IPS-18a (cell line): ENCODE data around the gene PCDHGB4.
"Not testable (repeated sequence)": the region's sequence is repeated elsewhere in the genome, so short reads cannot be mapped to it uniquely, and the experiment has no call there.

ENCODE experiments used
- H3K27ac ChIP-seq: one replicate; pipeline ENCODE4 v1.5.1; 2013; ENCODE audit warnings: low read length
- H3K27me3 ChIP-seq: one replicate; pipeline ENCODE4 v1.6.1; 2013; ENCODE audit warnings: mild to moderate bottlenecking, low read length; ENCODE audit not compliant: control insufficient read depth, insufficient read depth
- H3K36me3 ChIP-seq: one replicate; pipeline ENCODE4 v1.6.1; 2013; ENCODE audit warnings: low read depth, low read length; ENCODE audit not compliant: control insufficient read depth
- H3K4me1 ChIP-seq: one replicate; pipeline ENCODE4 v1.6.1; 2013; ENCODE audit warnings: low read depth, low read length; ENCODE audit not compliant: control insufficient read depth
- H3K4me3 ChIP-seq: one replicate; pipeline ENCODE4 v1.5.1; 2013; ENCODE audit warnings: low read length
- H3K9ac ChIP-seq: one replicate; pipeline ENCODE4 v1.6.1; 2013; ENCODE audit warnings: mild to moderate bottlenecking, low read length, moderate library complexity
- H3K9me3 ChIP-seq: one replicate; pipeline ENCODE4 v1.6.1; 2013; ENCODE audit warnings: low read depth, low read length; ENCODE audit not compliant: control insufficient read depth

The PCDHGB4 gene

GRCh38 chr5:141387557-141388311 is at the start of gene PCDHGB4:
Gene PCDHGB4, plus strand, starts transcription at chr5:141387698. Its CDS starts 187 bp downstream, at chr5:141387885.
- not testable (repeated sequence) for H3K36me3 ChIP-seq, H3K9ac ChIP-seq, H3K27ac ChIP-seq, H3K27me3 ChIP-seq, H3K4me3 ChIP-seq, H3K4me1 ChIP-seq
- H3K9me3 ChIP-seq, result peaks cover 49% of the 10 kb centered on the region

DNA sequence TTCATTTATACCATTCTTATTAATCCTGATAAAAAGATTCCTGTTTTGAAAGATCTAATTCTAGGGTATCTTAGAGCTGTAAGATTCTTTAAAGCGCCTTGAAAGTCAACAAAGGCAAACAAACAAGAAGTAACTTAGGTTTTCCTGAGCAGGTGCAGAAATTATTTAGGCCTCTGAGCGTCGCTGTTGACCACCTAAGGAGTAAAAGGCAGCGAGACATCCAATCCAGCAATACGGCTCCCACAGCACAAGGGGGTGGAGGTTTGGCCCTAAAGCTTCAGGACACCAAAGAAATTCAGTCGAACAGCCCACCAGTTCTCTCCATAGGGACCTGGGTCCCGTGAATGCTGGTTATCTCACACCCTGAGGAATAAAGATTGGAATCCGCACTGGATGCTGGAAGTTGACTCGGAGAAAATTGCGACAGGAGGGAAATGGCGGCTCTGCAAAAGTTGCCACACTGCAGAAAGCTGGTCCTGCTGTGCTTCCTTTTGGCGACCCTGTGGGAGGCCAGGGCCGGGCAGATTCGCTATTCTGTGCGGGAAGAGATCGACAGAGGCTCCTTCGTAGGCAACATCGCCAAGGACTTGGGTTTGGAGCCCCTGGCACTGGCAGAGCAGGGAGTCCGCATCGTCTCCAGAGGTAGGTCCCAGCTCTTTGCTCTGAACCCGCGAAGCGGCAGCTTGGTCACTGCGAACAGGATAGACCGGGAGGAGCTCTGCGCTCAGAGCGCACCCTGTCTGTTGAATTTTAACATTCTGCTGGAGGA is 48.8 kb upstream of the PCDHGB4 start, which contains the start of gene PCDHGA2:
TSS of gene PCDHGA2 (plus strand) at position 223 of the 769 bp plus-strand sequence.
- no peaks in the 10 kb centered on the region for H3K36me3 ChIP-seq
- H3K4me1 ChIP-seq, result no peaks in the 10 kb centered on the region
- no peak within 1 kb of the TSS for H3K4me3 ChIP-seq
- H3K27ac ChIP-seq, result no peak within 1 kb of the TSS
- peaks cover 30% of the 10 kb centered on the region for H3K9me3 ChIP-seq
- no peak within 1 kb of the TSS for H3K9ac ChIP-seq
- H3K27me3 ChIP-seq, result no peaks in the 10 kb centered on the region

- not testable (repeated sequence) for H3K36me3 ChIP-seq, H3K4me3 ChIP-seq, H3K9ac ChIP-seq, H3K27ac ChIP-seq, H3K27me3 ChIP-seq, H3K4me1 ChIP-seq
- peaks cover 40% of the 10 kb centered on the region for H3K9me3 ChIP-seq
These were observed 46.6 kb upstream of the PCDHGB4 start for GRCh38 chr5:141340781-141341354.

- Histone ChIP-seq H3K4me1 (no peaks in the 10 kb centered on the region), H3K27ac (no peak overlapping the region), H3K27me3 (no peaks in the 10 kb centered on the region), H3K9ac (no peak overlapping the region), H3K36me3 (no peaks in the 10 kb centered on the region), H3K4me3 (no peak overlapping the region), H3K9me3 (peaks cover 40% of the 10 kb centered on the region)
These were observed 44.7 kb upstream of the PCDHGB4 start for GRCh38 chr5:141342773-141343172.

GRCh38 chr5:141343242-141343952 is 44.1 kb upstream of the PCDHGB4 start, which contains the start of gene PCDHGA3:
Gene PCDHGA3, plus strand, starts transcription at chr5:141343829. Its CDS starts 205 bp downstream, at chr5:141344034.
- H3K9ac ChIP-seq, result no peak within 1 kb of the TSS
- H3K27me3 ChIP-seq, result no peaks in the 10 kb centered on the region
- no peaks in the 10 kb centered on the region for H3K36me3 ChIP-seq

DNA sequence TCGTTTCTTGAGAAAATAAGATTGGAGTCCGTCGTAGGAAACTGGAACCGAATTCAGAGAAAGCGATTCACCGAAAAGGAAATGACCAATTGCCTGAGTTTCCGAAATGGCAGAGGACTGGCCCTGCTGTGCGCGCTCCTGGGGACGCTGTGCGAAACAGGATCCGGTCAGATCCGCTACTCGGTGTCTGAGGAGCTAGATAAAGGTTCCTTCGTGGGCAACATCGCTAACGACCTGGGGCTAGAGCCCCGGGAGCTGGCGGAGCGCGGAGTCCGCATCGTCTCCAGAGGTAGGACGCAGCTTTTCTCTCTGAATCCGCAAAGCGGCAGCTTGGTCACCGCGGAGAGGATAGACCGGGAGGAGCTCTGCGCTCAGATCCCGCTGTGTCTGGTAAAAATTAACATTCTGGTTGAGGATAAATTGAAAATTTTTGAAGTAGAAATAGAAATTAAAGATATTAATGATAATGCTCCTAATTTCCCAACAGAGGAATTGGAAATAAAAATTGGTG is 43.5 kb upstream of the PCDHGB4 start:
- Histone ChIP-seq H3K9ac (no peak overlapping the region), H3K27ac (no peak overlapping the region), H3K4me3 (no peak overlapping the region), H3K4me1 (no peaks in the 10 kb centered on the region), H3K9me3 (peaks cover 32% of the 10 kb centered on the region), H3K27me3 (no peaks in the 10 kb centered on the region), H3K36me3 (no peaks in the 10 kb centered on the region)

More at GRCh38 chr5:141343242-141343952, 44.1 kb upstream of the PCDHGB4 start, which contains the start of gene PCDHGA3:
- H3K4me3 ChIP-seq, result no peak within 1 kb of the TSS
- peaks cover 36% of the 10 kb centered on the region for H3K9me3 ChIP-seq
- H3K4me1 ChIP-seq, result no peaks in the 10 kb centered on the region
- H3K27ac ChIP-seq, result no peak within 1 kb of the TSS

DNA sequence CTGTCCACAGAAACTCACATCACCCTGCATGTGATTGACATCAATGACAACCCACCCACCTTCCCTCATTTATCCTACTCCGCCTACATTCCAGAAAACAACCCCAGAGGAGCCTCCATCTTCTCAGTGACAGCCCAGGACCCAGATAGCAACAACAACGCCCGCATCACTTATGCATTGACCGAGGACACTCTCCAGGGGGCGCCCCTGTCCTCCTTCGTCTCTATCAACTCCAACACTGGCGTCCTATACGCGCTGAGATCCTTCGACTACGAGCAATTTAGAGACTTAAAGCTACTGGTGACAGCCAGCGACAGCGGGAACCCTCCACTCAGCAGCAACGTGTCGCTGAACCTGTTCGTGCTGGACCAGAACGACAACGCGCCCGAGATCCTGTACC is 42.2 kb upstream of the PCDHGB4 start:
- no peaks in the 10 kb centered on the region for H3K4me1 ChIP-seq
- H3K9me3 ChIP-seq, result peaks cover 21% of the 10 kb centered on the region
- no peak overlapping the region for H3K27ac ChIP-seq
- no peaks in the 10 kb centered on the region for H3K27me3 ChIP-seq
- H3K4me3 ChIP-seq, result no peak overlapping the region
- no peak overlapping the region for H3K9ac ChIP-seq
- no peaks in the 10 kb centered on the region for H3K36me3 ChIP-seq

GRCh38 chr5:141346017-141346416 is 41.5 kb upstream of the PCDHGB4 start:
- not testable (repeated sequence) for H3K4me3 ChIP-seq, H3K9ac ChIP-seq, H3K4me1 ChIP-seq, H3K27ac ChIP-seq, H3K36me3 ChIP-seq, H3K27me3 ChIP-seq
- peaks cover 19% of the 10 kb centered on the region for H3K9me3 ChIP-seq

GRCh38 chr5:141349917-141350619 is 37.4 kb upstream of the PCDHGB4 start, which contains the start of gene PCDHGB1:
Gene PCDHGB1, plus strand, starts transcription at chr5:141350099. Its CDS starts 162 bp downstream, at chr5:141350261.
- no peaks in the 10 kb centered on the region for H3K27me3 ChIP-seq
- peak within 1 kb of the TSS; percentile 19 for H3K9ac ChIP-seq
- H3K9me3 ChIP-seq, result peaks cover 12% of the 10 kb centered on the region
- no peak within 1 kb of the TSS for H3K27ac ChIP-seq
- H3K4me3 ChIP-seq, result peak within 1 kb of the TSS; percentile 42
- H3K36me3 ChIP-seq, result no peaks in the 10 kb centered on the region
- H3K4me1 ChIP-seq, result no peaks in the 10 kb centered on the region

- no peak overlapping the region for H3K9ac ChIP-seq
- H3K4me3 ChIP-seq, result no peak overlapping the region
- H3K27me3 ChIP-seq, result no peaks in the 10 kb centered on the region
- no peak overlapping the region for H3K27ac ChIP-seq
- H3K9me3 ChIP-seq, result peaks cover 14% of the 10 kb centered on the region
- H3K36me3 ChIP-seq, result no peaks in the 10 kb centered on the region
- H3K4me1 ChIP-seq, result no peaks in the 10 kb centered on the region
These were observed 35.9 kb upstream of the PCDHGB4 start for GRCh38 chr5:141351591-141351990.
